Vagina (tissue), 2 donors: ENCODE results near the gene DLX6.

Experiments used
- POLR2A ChIP-seq, 2 donors: fragments of 450-650 bp; IDR thresholded peaks; one replicate each; pipeline ENCODE4 v1.6.1; 2017; ENCODE audit warnings: antibody characterized with exemption in 2 of 2, mild to moderate bottlenecking in 2 of 2, moderate library complexity in 2 of 2
- TF ChIP-seq, protein P1 (sequence below), 3 experiments: fragments of 450-650 bp in 2 of 3; fragments of 200-600 bp in 1 of 3; sonication (generic) in 1 of 3; IDR thresholded peaks; one replicate each; pipeline ENCODE4 v1.5.1; 2017 to 2019; ENCODE audit warnings: antibody characterized with exemption in 3 of 3, mild to moderate bottlenecking in 2 of 3, moderate library complexity in 2 of 3

- TF ChIP-seq POLR2A (IDR thresholded peaks at IDR 0.05) = no peak
- TF ChIP-seq, protein P1, sequence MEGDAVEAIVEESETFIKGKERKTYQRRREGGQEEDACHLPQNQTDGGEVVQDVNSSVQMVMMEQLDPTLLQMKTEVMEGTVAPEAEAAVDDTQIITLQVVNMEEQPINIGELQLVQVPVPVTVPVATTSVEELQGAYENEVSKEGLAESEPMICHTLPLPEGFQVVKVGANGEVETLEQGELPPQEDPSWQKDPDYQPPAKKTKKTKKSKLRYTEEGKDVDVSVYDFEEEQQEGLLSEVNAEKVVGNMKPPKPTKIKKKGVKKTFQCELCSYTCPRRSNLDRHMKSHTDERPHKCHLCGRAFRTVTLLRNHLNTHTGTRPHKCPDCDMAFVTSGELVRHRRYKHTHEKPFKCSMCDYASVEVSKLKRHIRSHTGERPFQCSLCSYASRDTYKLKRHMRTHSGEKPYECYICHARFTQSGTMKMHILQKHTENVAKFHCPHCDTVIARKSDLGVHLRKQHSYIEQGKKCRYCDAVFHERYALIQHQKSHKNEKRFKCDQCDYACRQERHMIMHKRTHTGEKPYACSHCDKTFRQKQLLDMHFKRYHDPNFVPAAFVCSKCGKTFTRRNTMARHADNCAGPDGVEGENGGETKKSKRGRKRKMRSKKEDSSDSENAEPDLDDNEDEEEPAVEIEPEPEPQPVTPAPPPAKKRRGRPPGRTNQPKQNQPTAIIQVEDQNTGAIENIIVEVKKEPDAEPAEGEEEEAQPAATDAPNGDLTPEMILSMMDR (IDR thresholded peaks at IDR 0.05) = no peak
These were observed 16.0 kb upstream of the DLX6 start for GRCh38 chr7:96989241-96989858.
